WI38 (cell line): ENCODE measurements around the gene DAPK1.

Source experiments
- H3K4me3 ChIP-seq: 2 replicates; pipeline ENCODE4 v1.5.1; 2011; ENCODE audit warnings: low read depth, mild to moderate bottlenecking, control low read depth, low read length
- CTCF ChIP-seq: IDR thresholded peaks from 2 replicates; pipeline ENCODE4 v1.5.1; 2012; ENCODE audit warnings: low read depth, mild to moderate bottlenecking, control low read depth, low read length

Gene DAPK1

GRCh38 chr9:87534957-87535356 is 37.3 kb downstream of the DAPK1 start:
- TF ChIP-seq CTCF, result no peak
- H3K4me3 ChIP-seq, result no peak overlapping the region

GRCh38 chr9:87535817-87536539 is 38.3 kb downstream of the DAPK1 start:
- no peak overlapping the region for H3K4me3 ChIP-seq
- no peak for TF ChIP-seq CTCF

- no peak overlapping the region for H3K4me3 ChIP-seq
- TF ChIP-seq CTCF, result no peak
Measured at GRCh38 chr9:87537625-87538024, 40.0 kb downstream of the DAPK1 start.

GRCh38 chr9:87540444-87541105 is 42.9 kb downstream of the DAPK1 start:
- no peak for TF ChIP-seq CTCF
- no peak overlapping the region for H3K4me3 ChIP-seq

- no peak overlapping the region for H3K4me3 ChIP-seq
- no peak for TF ChIP-seq CTCF
Measured at GRCh38 chr9:87541663-87542062, 44.0 kb downstream of the DAPK1 start.

- no peak for TF ChIP-seq CTCF
- no peak overlapping the region for H3K4me3 ChIP-seq
Measured at GRCh38 chr9:87542141-87542540, 44.5 kb downstream of the DAPK1 start.

GRCh38 chr9:87543251-87543650 is 45.6 kb downstream of the DAPK1 start:
- no peak for TF ChIP-seq CTCF
- no peak overlapping the region for H3K4me3 ChIP-seq
